Panc1 (cell line): ENCODE data around the gene LMF1. TPM values are rescaled to one million over a fixed set of nuclear protein-coding genes. Genes with fewer than 3 reads are reported as not detected.

ENCODE experiments used
- ATAC-seq: fragments of 200-7000 bp; cut with Tn5 transposase; 2 replicates; pipeline ENCODE4 v1.9.1; 2020; ENCODE audit warnings: mild to moderate bottlenecking, moderate library complexity
- BruUV-seq: library from RNA; stranded (reverse); fragments of 400-500 nt; replicated peaks from 2 replicates; lab custom pipeline; 2021; lab: Mats Ljungman, UMichigan
- CTCF ChIA-PET: fragments of 300-600 bp; sonication (Branson Sonifier 250); formaldehyde crosslinking; loops from one replicate; lab custom pipeline; 2022; ENCODE audit warnings: antibody characterized with exemption; lab: Charles Lee
- POLR2A ChIA-PET: fragments of 300-600 bp; sonication (Branson Sonifier 250); formaldehyde crosslinking; loops from one replicate; lab custom pipeline; 2022; ENCODE audit warnings: antibody characterized with exemption; lab: Charles Lee
- DNase-seq: peaks from one replicate; pipeline ENCODE4 v3.0.0-alpha.2; 2010; ENCODE audit warnings: low read depth, low spot score
- H3K27ac ChIP-seq: 2 replicates; pipeline ENCODE4 v1.5.1; 2011; ENCODE audit warnings: mild to moderate bottlenecking, low read length, inconsistent platforms
- H3K27me3 ChIP-seq: fragments of 200-500 bp; sonication (Bioruptor generic); 2 replicates; pipeline ENCODE4 v1.6.0; 2014; ENCODE audit warnings: low read length, inconsistent platforms; ENCODE audit not compliant: control insufficient read depth, insufficient read depth
- H3K36me3 ChIP-seq: fragments of 200-500 bp; sonication (Bioruptor generic); 2 replicates; pipeline ENCODE4 v1.5.1; 2014; ENCODE audit warnings: inconsistent platforms, mild to moderate bottlenecking, low read length, moderate library complexity; ENCODE audit not compliant: control insufficient read depth, insufficient read depth
- H3K4me1 ChIP-seq: 2 replicates; pipeline ENCODE4 v1.5.1; 2011; ENCODE audit warnings: inconsistent platforms, mild to moderate bottlenecking, low read length, moderate library complexity; ENCODE audit not compliant: control insufficient read depth, insufficient read depth
- H3K4me3 ChIP-seq, 2 experiments: 2 replicates each; pipeline ENCODE4 v1.5.1; 2011 to 2012; ENCODE audit warnings: low read depth in 2 of 2, low read length in 2 of 2, mild to moderate bottlenecking in 2 of 2, inconsistent platforms in 1 of 2, moderate library complexity in 1 of 2
- H3K9me3 ChIP-seq: fragments of 200-500 bp; sonication (Bioruptor generic); 2 replicates; pipeline ENCODE4 v1.5.1; 2014; ENCODE audit warnings: low read depth, mild to moderate bottlenecking, inconsistent platforms, low read length, moderate library complexity; ENCODE audit not compliant: control insufficient read depth, insufficient read depth
- CTCF ChIP-seq: fragments of 450-650 bp; IDR thresholded peaks from 2 replicates; pipeline ENCODE4 v1.5.1; 2017; ENCODE audit warnings: mild to moderate bottlenecking
- POLR2AphosphoS5 ChIP-seq: IDR thresholded peaks from 2 replicates; pipeline ENCODE4 v1.6.1; 2012; ENCODE audit warnings: mild to moderate bottlenecking, low read depth, low read length, moderate library complexity
- REST ChIP-seq, 2 experiments: IDR thresholded peaks; 2 replicates each; pipeline ENCODE4 v1.6.1; 2011 to 2012; ENCODE audit warnings: low read depth in 2 of 2, control low read depth in 1 of 2, low read length in 1 of 2, mild to moderate bottlenecking in 1 of 2, moderate library complexity in 1 of 2; ENCODE audit not compliant: insufficient read depth in 1 of 2
- SIN3A ChIP-seq: IDR thresholded peaks from 2 replicates; pipeline ENCODE4 v1.6.1; 2012; ENCODE audit warnings: low read depth, mild to moderate bottlenecking, low read length, moderate library complexity, borderline replicate concordance; ENCODE audit not compliant: insufficient read depth
- TCF7L2 ChIP-seq: IDR thresholded peaks from 2 replicates; pipeline ENCODE4 v1.6.1; 2011; ENCODE audit warnings: mild to moderate bottlenecking, low read depth, low read length, inconsistent platforms
- in situ Hi-C: cut with HindIII; loops from 2 replicates; pipeline ENCODE4 v1.10.0; 2016; ENCODE audit warnings: low sequenced_read_pairs, low pct_unique_long_range_greater_than_20kb
- intact Hi-C: fragments of 100-400 bp; cut with micrococcal nuclease; formaldehyde crosslinking; loops from one replicate; pipeline ENCODE4 v1.10.0; 2022; ENCODE audit not compliant: unreplicated experiment
- total RNA-seq: library from RNA; stranded (reverse); gene quantifications from one replicate; pipeline ENCODE4 v1.2.1, GENCODE V29; 2021; ENCODE audit not compliant: unreplicated experiment

LMF1 gene
- total RNA-seq, 1 experiment from 2014 or later = 24.3 TPM

GRCh38 chr16:991773-992172 is 21.0 kb upstream of the LMF1 start:
- ChIA-PET POLR2A (no interaction called here), CTCF (no interaction called here)
- Histone ChIP-seq H3K4me3 (no peak overlapping the region), H3K9me3 (no peaks in the 10 kb centered on the region), H3K36me3 (no peaks in the 10 kb centered on the region), H3K27ac (no peak overlapping the region), H3K27me3 (no peaks in the 10 kb centered on the region; the same call in 1 of the 2 replicates), H3K4me1 (peaks cover under 1% of the 10 kb centered on the region; the same call in 1 of the 2 replicates)
- DNase-seq (no peak), ATAC-seq (peak; percentile 53; the same call in 1 of the 2 replicates)
- intact Hi-C loops = no loop called here
- in situ Hi-C loops = no loop called here
- BruUV-seq = no TSS peak
- no peak for TF ChIP-seq REST (IDR thresholded peaks at IDR 0.05; ENCODE audit: insufficient read depth in 1 of 2, low read depth in 2 of 2, low read length in 1 of 2)
- no peak for TF ChIP-seq TCF7L2
- no peak for TF ChIP-seq POLR2AphosphoS5
- TF ChIP-seq CTCF = no peak
- TF ChIP-seq SIN3A = no peak

- Histone ChIP-seq H3K4me1 (no peaks in the 10 kb centered on the region), H3K9me3 (no peaks in the 10 kb centered on the region), H3K36me3 (no peaks in the 10 kb centered on the region), H3K4me3 (no peak overlapping the region), H3K27me3 (no peaks in the 10 kb centered on the region; the same call in 1 of the 2 replicates), H3K27ac (no peak overlapping the region)
- POLR2A ChIA-PET = no interaction called here
- intact Hi-C loops (no loop called here), in situ Hi-C loops (no loop called here)
- DNase-seq (no peak), ATAC-seq (no peak)
- CTCF ChIA-PET = no interaction called here
- TF ChIP-seq POLR2AphosphoS5 (no peak), CTCF (no peak), SIN3A (no peak), REST (IDR thresholded peaks at IDR 0.05; ENCODE audit: insufficient read depth in 1 of 2, low read depth in 2 of 2, low read length in 1 of 2) (no peak), TCF7L2 (no peak)
- BruUV-seq = no TSS peak
These were observed 20.6 kb upstream of the LMF1 start for GRCh38 chr16:991345-991744.
